HG03064 (cell line): ENCODE data around the gene RNF135.
A peak's percentile ranks its signal among the peaks of the same experiment; 100 is the strongest.
"Not testable (repeated sequence)": the region's sequence is repeated elsewhere in the genome, so short reads cannot be mapped to it uniquely, and the experiment has no call there.

Experiments
- ATAC-seq: cut with Tn5 transposase; IDR thresholded peaks from one replicate; pipeline ENCODE4 v1.9.1; 2021; ENCODE audit warnings: low read depth; ENCODE audit not compliant: unreplicated experiment

The RNF135 gene, protein sequence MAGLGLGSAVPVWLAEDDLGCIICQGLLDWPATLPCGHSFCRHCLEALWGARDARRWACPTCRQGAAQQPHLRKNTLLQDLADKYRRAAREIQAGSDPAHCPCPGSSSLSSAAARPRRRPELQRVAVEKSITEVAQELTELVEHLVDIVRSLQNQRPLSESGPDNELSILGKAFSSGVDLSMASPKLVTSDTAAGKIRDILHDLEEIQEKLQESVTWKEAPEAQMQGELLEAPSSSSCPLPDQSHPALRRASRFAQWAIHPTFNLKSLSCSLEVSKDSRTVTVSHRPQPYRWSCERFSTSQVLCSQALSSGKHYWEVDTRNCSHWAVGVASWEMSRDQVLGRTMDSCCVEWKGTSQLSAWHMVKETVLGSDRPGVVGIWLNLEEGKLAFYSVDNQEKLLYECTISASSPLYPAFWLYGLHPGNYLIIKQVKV

DNA sequence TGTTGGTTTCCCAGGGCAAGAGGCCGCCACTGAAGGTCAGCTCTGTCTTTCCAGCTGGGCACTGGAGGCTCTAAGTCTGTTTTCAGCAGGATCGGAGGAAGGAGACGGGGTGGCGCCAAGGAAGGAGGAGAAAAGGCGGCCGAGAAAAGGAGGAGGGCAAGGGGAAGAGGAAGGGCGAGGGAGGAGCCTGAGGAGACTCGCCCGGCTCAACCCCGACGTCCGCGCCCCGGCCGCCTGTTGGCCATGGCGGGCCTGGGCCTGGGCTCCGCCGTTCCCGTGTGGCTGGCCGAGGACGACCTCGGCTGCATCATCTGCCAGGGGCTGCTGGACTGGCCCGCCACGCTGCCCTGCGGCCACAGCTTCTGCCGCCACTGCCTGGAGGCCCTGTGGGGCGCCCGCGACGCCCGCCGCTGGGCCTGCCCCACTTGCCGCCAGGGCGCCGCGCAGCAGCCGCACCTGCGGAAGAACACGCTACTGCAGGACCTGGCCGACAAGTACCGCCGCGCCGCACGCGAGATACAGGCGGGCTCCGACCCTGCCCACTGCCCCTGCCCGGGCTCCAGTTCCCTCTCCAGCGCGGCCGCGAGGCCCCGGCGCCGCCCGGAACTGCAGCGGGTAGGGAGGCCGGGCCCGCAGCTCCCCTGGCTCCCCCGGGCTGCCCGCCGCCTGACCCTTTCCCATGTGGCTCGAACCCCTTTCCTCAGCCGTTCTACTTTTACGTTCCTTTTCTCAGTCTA lies at the start of gene RNF135:
RNF135 (plus strand) TSS at position 209 of the 737 bp plus-strand sequence; CDS start at position 244, 35 bp downstream.
- peak; percentile 52 for ATAC-seq

DNA sequence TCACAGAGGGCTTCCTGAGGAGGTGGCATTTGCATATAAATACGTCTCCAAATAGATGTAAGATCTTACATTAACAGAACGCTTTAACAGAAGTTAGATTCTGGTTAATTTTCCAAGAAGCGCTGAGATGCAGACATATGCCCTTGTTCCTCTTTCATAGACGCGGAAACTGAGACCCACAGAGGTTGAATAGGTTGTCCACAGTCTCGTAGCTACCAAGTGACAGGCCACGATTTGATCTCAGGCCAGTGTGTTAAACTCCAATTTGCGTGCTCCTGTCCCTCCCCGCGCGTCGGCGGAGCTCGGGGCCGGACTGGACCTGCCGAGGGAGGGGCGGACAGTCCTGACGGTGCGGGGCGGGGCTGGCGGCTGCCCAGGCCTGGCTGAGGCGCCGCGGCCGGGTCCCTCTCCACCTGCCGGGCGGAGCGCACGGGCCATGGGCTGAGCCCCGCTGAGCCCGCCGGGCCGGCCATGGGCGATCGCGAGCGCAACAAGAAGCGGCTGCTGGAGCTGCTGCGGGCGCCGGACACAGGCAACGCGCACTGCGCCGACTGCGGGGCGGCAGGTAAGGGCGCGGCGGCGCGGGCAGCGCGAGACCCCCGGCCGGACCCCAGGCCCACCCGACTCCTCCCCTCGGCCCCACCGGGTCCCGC lies 49.2 kb upstream of the RNF135 start, which contains the start of gene ADAP2:
ADAP2 (plus strand) TSS at position 402 of the 653 bp plus-strand sequence; CDS start at position 472, 70 bp downstream.
- no peak for ATAC-seq

DNA sequence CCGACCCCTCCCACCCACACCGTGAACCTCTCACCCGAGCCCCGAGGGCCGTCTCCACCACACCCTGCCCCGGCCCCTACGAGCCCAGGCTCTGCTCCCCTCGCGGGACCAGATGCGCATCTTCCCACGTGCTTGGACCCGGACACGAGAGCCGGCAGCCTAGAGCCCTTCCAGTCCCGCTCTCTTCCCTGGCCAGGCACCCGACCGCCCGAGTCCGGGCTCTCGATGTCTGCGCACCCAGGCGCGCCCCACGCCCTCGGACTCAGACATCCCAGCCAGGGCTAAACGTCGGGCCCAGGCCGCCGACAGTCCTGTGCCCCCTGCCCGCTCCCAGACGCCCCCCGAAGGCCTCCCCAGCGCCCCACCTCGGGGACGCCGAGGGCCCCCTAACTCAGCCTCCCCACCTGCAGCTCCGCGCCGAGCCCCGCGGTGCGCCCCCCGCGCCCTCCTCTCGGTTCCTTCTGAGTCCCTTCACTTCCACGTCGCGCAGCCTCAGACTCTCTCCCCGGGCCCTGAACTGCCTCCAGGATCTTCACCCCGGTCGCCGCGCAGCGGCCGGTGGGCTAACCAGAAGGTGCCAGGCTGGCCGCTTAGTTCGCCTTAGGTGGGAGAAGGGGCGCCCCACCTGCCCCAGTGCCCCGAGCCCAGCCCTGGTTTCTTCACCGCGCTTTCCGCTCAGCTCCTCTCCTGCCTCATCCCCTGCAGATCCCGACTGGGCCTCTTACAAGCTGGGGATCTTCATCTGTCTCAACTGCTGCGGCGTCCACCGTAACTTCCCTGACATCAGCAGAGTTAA lies 48.4 kb upstream of the RNF135 start:
- ATAC-seq, result no peak

DNA sequence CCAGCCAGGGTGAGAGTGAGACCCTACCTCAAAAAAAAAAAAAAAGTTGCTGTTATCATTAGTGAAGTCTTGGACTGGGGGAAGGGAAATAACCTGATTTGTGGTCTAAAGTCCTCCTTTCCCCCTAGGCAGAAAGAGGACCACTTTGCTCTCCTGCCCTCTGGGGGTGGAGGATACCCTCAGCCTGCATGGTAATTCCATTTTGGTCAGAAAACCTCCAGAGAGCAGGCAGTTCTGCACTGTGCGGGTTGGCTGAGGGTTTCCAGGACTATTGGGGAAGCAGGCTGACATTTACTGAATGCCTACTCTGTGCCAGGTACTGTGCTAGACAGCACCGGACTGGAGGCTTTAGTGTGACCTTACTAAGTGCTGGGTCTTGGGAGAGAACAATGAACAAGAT lies 46.5 kb upstream of the RNF135 start:
- no peak for ATAC-seq

DNA sequence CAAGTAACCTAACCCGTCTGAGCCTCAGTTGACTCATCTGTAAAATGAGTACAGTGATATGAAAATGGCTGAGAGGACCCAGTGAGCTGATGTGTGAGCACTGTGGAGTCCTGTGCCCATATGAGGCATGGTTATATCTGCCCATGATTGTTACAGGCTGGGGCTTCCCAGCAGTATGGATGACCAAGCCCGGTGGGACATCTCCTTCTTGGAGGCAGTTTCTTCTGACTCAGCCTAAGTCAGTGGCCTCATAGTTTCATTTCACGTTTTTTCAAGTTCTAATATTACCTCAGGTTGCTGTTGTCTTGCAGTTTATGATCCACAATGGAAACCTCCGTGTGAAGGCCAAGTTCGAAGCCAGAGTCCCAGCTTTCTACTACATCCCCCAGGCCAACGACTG lies 44.3 kb upstream of the RNF135 start:
- no peak for ATAC-seq

DNA sequence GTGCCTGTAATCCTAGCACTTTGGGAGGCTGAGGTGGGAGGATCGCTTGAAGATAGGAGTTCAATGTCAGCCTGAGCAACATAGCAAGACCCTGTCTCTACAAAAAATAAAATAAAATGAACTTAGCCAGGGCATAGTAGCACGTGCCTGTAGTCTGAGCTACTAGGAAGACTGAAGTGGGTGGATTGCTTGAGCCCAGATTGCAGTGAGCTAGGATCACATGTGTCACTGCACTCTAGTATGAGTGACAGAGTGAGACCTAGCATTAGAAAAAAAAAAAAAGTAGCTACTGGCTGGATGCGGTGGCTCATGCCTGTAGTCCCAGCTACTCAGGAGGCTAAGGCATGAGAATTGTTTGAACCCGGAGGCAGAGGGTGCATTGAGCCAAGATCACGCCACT lies 43.1 kb upstream of the RNF135 start:
- no peak for ATAC-seq

DNA sequence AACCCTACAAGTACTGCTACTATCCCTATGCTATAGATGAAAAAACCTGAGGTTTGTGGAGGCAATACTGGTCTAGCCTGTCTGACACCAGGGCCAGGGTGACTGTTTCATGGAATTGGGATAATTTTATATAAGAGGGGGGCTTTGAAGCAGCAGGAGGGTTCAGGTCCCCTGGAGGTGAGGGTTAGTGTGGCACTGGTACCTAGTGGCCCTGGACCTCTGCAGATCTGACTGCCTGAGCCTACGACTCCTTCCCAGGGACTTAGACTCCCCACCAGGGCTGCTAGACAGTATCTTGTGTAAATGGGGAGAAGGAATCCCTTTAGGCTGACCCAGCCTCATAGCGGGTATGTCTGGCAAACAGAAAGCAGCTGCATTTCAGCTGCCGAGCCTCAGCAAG lies 42.3 kb upstream of the RNF135 start:
- no peak for ATAC-seq

DNA sequence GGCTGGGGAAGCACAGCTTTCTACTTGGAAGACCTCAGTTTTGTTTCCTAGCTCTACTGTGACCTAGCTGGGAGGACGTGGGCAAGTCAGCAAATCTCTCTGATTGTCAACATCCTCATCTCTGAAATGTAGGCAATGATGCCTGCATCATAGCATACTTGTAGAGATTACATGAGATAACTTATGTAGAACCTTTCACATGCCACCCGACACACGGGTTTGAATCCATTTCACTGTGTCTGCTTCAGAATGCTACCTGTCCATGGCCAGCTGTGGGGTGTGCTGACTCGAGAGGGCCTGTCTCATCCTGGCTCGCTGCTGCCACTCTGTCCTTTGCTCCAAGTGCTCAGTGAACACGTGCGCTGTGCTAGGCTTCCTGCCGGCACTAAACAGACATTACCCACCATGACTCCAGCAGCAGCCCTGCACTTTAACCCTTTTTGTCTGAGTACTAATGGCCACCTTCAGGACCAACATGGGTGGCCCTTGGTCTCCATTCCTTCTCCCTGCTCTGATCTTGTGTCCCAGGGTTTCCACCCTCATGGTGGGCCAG lies 41.7 kb upstream of the RNF135 start:
- ATAC-seq, result no peak

DNA sequence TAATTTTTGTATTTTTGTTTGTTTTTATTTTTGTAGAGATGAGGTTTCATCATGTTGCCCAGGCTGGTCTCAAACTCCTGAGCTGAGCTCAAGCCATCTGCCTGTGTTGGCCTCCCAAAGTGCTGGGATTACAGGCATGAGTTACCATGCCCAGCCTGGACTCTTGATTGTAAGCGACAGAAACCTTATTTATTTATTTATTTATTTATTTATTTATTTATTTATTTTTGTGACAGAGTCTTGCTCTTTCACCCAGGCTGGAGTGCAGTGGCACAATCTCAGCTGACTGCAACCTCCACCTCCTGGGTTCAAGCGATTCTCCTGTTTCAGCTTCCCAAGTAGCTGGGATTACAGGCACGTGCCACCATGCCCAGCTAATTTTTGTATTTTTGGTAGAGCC lies 41.0 kb upstream of the RNF135 start:
- ATAC-seq, result not testable (repeated sequence)

DNA sequence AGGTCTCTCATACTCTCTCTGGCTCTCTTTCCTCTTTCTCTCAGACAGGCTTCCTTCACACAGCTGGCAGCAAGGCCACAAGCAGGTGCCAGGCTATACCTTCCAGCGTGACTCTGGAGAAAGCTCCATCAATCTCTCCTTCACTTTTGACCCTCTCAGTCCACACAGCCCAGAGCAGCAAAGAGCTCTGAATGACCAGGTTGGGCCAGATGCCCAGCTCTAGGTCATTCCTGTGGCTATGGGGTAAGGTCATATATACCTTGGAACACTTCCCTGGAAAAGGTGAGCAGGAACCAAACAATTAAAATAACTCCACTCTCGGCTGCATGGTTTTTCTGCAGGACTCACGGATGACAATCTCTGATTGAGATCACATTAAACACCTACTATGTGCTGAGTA lies 40.3 kb upstream of the RNF135 start:
- ATAC-seq, result no peak

DNA sequence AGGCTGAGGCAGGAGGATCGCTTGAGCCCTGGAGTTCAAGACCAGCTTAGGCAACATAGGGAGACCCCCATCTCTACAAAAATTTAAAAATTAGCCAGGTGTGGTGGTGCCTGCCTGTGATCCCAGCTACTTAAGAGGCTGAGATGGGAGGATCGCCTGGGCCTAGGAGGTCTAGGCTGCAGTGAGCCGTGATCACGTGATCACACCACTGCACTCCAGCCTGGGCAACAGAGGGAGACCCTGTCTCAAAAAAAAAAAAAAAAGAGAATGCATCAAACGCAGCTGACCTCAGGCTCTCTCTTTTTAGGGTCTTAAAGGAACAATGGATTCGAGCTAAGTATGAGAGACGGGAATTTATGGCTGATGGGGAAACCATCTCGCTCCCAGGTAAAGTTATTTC lies 39.3 kb upstream of the RNF135 start:
- not testable (repeated sequence) for ATAC-seq

DNA sequence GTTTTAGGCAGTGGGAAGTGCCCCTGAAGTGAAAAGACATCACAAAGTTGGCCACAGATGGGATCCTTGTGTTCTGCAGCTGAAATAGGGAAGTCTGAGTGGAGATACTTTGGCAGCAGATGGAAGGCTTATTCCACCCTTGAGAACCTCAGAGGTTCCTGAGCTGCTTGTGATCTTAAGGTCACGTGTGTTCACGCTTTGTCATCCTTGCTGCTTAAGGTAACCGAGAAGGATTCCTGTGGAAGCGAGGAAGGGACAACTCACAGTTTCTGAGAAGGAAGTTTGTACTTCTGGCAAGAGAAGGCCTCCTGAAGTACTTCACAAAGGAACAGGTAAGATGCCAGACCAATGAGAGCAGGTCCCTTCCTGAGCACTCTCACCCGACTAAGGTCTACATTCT lies 36.9 kb upstream of the RNF135 start:
- no peak for ATAC-seq

DNA sequence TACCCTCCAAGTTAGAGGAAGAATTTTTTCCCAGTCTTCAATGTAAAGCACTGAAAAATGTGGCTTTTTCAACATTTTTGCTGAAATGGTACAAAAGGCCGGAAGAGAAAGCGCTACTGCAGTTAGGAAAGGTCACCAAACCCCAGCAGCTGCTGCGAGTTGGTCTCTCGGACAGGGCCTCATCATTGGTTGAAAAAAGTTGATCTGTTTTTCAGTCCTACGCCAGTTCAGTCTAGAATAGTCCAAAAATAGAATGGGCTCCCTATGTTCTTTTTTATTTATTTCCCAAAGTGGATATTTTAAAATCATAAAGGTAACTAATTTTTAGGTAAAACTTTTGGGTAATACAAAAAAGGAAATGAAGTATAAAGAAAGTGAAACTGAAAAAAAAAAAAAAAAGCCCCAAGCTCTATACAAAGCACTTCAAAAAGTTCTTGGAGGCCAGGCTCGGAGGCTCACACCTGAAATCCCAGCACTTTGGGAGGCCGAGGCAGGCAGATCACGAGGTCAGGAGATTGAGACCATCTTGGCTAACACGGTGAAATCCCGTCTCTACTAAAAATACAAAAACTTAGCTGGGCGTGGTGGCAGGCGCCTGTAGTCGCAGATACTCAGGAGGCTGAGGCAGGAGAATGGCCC lies 31.7 kb upstream of the RNF135 start:
- ATAC-seq, result no peak

DNA sequence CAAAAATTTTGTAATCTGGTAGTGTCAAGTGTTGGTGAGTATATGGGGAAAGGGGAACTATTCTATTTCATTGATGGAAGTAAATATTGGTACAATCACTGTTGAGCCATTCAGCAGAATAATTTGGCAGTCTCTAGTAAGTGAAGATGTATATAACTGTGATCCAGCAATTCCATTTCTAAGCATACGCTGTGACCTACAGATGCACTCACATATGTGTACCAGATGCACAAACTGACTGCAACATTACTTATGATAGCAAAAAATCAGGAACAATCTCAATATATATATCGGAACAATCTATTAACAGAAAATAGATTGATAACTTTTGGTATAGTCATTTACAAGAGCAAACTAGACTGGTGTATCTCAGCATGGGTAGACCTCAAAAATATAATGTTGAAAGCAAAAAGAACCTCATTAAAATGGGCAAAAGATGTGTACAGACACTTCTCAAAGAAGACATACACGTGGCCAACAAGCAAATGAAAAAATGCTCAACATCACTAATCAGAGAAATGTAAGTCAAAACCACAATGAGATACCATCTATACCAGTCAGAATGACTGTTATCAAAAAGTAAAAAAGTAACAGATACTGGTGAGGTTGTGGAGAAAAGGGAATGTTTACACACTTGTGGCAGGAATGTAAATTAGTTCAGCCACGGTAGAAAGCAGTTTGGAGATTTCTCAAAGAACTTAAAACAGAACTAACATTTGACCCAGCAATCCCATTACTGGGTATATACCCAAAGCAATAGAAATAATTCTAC lies 28.3 kb upstream of the RNF135 start:
- ATAC-seq, result no peak

DNA sequence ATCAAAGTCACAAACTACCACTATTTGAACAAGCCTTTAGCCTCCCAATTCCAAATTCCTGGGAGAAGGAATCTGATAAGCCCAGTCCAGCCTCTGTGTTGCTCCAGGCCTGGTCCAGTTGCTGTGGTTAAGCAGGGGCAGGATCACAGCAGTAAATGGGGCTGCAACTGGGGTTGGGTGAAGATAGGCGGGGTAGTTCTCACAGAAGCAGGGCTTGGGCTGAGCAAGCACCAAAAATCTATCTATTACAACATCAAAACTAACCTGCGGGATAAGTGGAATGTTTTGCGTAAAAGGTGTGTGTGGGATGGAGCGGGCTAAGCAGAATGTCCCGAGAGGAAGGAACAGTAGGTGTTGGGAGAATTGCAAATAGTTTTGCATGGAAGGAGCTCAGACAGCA lies 23.0 kb upstream of the RNF135 start:
- ATAC-seq, result no peak

DNA sequence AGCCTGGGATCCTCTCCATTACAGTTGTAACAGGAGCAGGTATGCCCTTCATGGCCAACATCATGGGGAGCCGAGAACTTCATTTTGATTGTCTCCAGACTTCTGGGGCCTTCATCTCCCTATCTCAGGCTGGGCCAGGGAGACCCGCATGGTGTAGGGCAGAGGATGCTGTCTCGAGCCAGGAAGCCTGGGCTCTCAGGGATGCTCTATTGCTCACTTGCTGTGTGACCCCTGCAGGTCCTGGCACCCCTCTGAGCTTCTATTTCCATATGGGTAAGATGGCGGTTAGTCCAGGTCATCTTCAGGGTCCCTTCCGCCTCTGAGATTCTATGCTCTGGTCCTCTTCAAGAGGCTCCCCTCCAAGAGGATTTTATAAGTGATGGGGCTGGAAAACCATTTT lies 20.6 kb upstream of the RNF135 start:
- ATAC-seq, result no peak

DNA sequence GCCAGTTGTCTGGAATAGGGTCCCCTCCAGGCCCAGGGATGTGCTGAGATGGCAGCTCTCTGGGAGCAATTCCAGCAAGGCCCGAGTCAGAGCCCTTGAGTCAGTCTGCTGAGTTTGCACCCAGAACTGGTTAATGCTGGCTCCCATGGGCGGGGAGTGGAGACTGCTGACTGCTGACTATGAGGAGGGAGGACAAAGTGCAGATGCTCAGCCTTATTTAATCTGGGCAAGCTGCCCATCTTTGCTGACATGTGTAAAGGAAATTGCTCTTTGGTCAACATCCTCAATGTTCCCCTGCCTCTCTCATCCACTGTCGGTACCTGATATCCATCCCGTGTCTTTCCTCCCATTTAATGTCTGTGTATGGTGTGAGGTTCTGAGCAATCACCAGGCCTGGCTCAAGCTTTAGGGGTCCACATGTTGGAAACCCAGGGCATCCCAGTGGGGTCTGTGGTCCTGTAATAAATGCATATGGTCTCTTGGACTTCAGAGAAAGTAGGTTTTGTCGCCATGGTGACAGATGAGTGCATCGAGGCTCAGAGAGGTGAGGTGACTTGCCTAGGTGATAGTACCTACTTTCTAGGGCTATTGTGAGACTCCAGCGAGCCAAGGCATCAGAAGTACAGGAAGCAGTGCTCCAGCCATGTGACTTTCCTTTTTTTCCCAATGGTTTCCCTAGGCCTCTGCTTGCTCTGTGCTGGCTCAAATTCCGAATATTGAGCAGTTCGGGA lies 20.0 kb upstream of the RNF135 start:
- no peak for ATAC-seq

DNA sequence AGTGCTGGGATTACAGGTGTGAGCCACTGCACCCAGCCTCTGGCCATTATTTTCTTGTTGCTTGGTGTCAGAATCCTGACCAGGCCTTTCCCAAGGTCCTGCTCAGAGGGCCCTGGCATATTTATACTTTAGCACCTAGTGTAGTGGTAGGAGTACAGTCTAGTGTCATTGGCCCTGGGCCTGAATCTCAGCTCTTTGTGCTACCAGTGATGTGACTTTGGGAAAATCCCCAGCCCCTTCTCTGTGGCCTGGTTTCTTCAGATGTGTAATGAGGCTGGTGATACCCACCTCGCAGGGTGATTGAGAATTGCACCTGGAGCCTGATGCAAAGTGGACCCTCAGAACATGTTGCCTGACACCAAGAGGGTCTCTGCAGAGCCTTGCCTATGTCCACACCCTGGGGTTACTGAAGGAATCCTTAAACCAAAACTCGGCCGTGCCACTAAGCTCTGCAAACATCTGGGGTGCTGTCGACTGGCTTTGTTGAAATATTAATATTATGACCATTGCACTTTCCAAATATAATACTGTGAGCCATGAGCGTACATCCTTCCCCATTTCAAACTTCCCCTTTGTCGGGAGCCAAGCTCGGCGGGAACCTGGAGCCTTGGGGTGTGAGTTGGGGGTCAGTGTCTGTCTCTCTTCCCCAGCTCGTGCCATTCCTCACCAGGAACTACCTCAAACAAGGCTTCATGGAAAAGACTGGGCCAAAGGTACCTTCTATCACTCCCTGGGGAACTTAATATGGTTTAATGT lies 18.0 kb upstream of the RNF135 start:
- ATAC-seq, result no peak
